ENCODE results near the gene BICDL2. TPM values are rescaled to one million over a fixed set of nuclear protein-coding genes. Genes with fewer than 3 reads are reported as not detected.

The BICDL2 gene
- total and polyA plus RNA-seq, 2 of the 4 experiments (the other 2 are of a cell fraction) = 0.17 to 0.18 TPM

DNA sequence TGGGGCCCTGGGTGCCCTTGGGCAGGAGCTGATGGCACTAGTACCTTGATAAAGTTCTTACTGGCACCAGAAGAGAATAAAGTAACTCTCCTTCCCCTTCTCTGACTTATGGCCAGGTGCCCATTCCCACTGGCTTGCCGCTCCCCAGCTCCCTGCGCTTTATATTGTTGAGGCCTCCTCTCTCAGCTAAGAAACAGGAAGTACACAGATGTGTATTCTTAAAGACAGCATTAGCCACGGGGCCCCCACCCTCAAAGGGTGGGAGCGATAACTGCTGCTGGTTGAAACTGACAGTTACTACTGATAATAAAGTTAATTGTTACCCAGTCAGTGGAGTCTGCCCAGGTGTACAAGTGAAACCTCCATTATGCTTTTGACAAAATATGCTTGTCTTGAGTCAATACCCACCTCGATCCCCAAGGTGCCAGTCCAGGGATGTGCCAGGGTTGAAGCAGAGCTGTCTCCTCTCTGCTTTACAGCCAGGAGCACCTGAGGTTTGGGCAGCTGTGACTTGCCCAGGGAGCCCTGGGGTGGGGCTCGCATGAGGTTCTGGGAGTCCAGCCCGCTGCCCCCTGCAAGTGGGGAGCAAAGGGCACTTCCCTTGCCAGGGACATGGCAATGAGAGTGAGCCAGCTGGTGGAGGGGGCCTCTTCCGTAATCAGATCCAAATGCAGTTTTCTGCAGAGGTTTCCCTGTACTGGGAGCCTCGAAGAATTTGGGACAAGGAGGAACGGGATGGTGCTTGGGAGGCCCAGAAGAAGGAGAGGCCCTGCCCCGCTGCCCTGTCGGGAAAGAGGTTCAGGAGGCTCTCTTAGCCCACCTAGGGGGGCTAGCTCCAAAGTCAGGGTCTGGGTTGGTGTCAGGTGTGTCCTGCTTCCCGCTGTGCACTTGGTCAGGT, 29.4 kb downstream of the BICDL2 start (continued):
- no peak for TF ChIP-seq MAZ (IDR thresholded peaks at IDR 0.05; ENCODE audit: borderline replicate concordance, low read depth, low read length)

DNA sequence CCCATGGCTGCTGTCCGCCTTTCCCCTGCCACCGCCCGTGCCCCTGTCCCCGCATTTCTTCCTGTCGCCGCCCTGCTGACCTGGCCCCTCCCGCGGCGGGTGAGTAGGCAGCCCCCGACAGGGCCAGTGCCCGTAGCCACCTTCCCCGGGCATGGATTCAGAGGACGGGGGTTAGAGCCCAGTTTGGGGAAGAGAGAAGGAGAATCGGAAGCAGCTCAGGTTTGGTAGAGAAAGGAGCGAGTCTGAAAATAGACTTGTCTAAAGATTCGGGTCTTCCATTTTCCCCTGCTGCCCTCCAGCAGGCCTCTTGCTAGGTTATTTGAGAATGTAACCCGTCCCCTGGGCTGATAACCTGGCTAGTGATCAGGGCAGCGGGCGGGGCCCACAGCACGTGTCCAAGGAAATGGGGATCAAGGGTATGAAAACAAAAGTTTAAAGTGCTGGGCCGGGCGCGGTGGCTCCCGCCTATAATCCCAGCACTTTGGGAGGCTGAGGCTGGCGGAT, 31.9 kb downstream of the BICDL2 start:
- no peak overlapping the region for H2AK9ac ChIP-seq (replicated peaks; ENCODE audit: low read depth, low read length, poor library complexity)
- no peak overlapping the region for H3K4me3 ChIP-seq (ENCODE audit: insufficient read depth, low read depth, low read length)
- no peaks in the 10 kb centered on the region for H4K20me1 ChIP-seq (ENCODE audit: insufficient read depth, low read length)
- intact Hi-C loops (cut with micrococcal nuclease) = no loop called here
- no peak overlapping the region for H2BK5ac ChIP-seq (ENCODE audit: low read depth, low read length, poor library complexity, severe bottlenecking)
- H3K18ac ChIP-seq (ENCODE audit: low read depth, low read length) = no peak overlapping the region
- H3K9ac ChIP-seq (ENCODE audit: low read depth, low read length) = no peak overlapping the region
- no peak overlapping the region for H2BK20ac ChIP-seq (ENCODE audit: low read depth, low read length)
- no peak for DNase-seq
- no peak overlapping the region for H2BK120ac ChIP-seq (ENCODE audit: low read depth, low read length)
- whole genome bisulfite sequencing, 2 experiments (ENCODE audit: extremely low coverage in 2 of 2, insufficient read length in 1 of 2) = 11% methylated on average over 4 of the region's 25 CpGs; no CpG with 5 or more reads in 1 of the 2 experiments
- no peak overlapping the region for H3K56ac ChIP-seq (ENCODE audit: extremely low read depth, insufficient read depth, low read length)
- H3K4me1 ChIP-seq (ENCODE audit: control insufficient read depth, insufficient read depth, low read length) = peaks cover 3% of the 10 kb centered on the region; the same call in 1 of the 2 replicates
- no peak overlapping the region for H3K27ac ChIP-seq (ENCODE audit: insufficient read depth, low read length)
- POLR2A ChIA-PET (ENCODE audit: unreplicated experiment) = no interaction called here
- no peak overlapping the region for H3K23ac ChIP-seq (ENCODE audit: low read depth, low read length)
- CTCF ChIA-PET = no interaction called here
- H3K9me3 ChIP-seq (ENCODE audit: control insufficient read depth, insufficient read depth, low read length) = no peaks in the 10 kb centered on the region
- no peak for ATAC-seq (ENCODE audit: low read depth)
- H2AFZ ChIP-seq (replicated peaks; ENCODE audit: low read length, poor library complexity) = no peak overlapping the region
- peaks cover 34% of the 10 kb centered on the region; the same call in 1 of the 2 replicates for H3K27me3 ChIP-seq (ENCODE audit: control insufficient read depth, insufficient read depth, low read length)
- H2AK5ac ChIP-seq (ENCODE audit: low read depth, low read length) = no peak overlapping the region
- no peak overlapping the region for H4K5ac ChIP-seq (ENCODE audit: low read depth, low read length)
- no peak overlapping the region for H3K14ac ChIP-seq (replicated peaks; ENCODE audit: low read depth, low read length)
- in situ Hi-C loops (cut with MboI; ENCODE audit: low sequenced_read_pairs) = no loop called here
- H3K79me1 ChIP-seq (ENCODE audit: low read depth in 1 of 2, low read length in 2 of 2) = no peaks in the 10 kb centered on the region
- H3K36me3 ChIP-seq (ENCODE audit: control insufficient read depth, insufficient read depth, low read length) = no peaks in the 10 kb centered on the region
- no peak overlapping the region for H3K4ac ChIP-seq (ENCODE audit: low read depth, low read length)
- H3K9me1 ChIP-seq (ENCODE audit: insufficient read depth, low read length) = no peaks in the 10 kb centered on the region
- BruUV-seq (replicated peaks) = no TSS peak
- no peak overlapping the region for H2BK15ac ChIP-seq (ENCODE audit: low read depth, low read length)
- H4K8ac ChIP-seq (ENCODE audit: low read depth in 2 of 2, low read length in 2 of 2) = no peak overlapping the region
- H4K91ac ChIP-seq (ENCODE audit: insufficient read depth, low read depth, low read length) = no peak overlapping the region
- dilution Hi-C loops (cut with HindIII; ENCODE audit: low sequenced_read_pairs, unreplicated experiment) = no loop called here
- H3K4me2 ChIP-seq (ENCODE audit: low read depth, low read length) = no peak overlapping the region
- TF ChIP-seq, protein P1, sequence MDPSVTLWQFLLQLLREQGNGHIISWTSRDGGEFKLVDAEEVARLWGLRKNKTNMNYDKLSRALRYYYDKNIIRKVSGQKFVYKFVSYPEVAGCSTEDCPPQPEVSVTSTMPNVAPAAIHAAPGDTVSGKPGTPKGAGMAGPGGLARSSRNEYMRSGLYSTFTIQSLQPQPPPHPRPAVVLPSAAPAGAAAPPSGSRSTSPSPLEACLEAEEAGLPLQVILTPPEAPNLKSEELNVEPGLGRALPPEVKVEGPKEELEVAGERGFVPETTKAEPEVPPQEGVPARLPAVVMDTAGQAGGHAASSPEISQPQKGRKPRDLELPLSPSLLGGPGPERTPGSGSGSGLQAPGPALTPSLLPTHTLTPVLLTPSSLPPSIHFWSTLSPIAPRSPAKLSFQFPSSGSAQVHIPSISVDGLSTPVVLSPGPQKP (IDR thresholded peaks at IDR 0.05; ENCODE audit: borderline replicate concordance, low read depth, low read length) = no peak
- TF ChIP-seq MAFK (IDR thresholded peaks at IDR 0.05; ENCODE audit: low read depth, low read length) = no peak
- TF ChIP-seq RFX5 (IDR thresholded peaks at IDR 0.05; ENCODE audit: low read depth, low read length) = no peak
- TF ChIP-seq POLR2A (IDR thresholded peaks at IDR 0.05; ENCODE audit: low read depth, low read length) = no peak
- no peak for TF ChIP-seq MXI1 (IDR thresholded peaks at IDR 0.05; ENCODE audit: borderline replicate concordance, low read depth, low read length)
- no peak for TF ChIP-seq CEBPB (IDR thresholded peaks at IDR 0.05; ENCODE audit: low read depth, low read length)
- TF ChIP-seq MAZ (IDR thresholded peaks at IDR 0.05; ENCODE audit: borderline replicate concordance, low read depth, low read length) = no peak
- TF ChIP-seq, protein P2, sequence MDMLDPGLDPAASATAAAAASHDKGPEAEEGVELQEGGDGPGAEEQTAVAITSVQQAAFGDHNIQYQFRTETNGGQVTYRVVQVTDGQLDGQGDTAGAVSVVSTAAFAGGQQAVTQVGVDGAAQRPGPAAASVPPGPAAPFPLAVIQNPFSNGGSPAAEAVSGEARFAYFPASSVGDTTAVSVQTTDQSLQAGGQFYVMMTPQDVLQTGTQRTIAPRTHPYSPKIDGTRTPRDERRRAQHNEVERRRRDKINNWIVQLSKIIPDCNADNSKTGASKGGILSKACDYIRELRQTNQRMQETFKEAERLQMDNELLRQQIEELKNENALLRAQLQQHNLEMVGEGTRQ (IDR thresholded peaks at IDR 0.05; ENCODE audit: low read depth, low read length) = no peak
- TF ChIP-seq FOS (IDR thresholded peaks at IDR 0.05; ENCODE audit: low read depth, low read length) = no peak
- TF ChIP-seq CHD1 (IDR thresholded peaks at IDR 0.05; ENCODE audit: low read depth, low read length) = no peak
- no peak for TF ChIP-seq RAD21 (IDR thresholded peaks at IDR 0.05; ENCODE audit: low read length)
- no peak for TF ChIP-seq SMC3 (IDR thresholded peaks at IDR 0.05; ENCODE audit: low read depth, low read length)
- TF ChIP-seq BHLHE40 (IDR thresholded peaks at IDR 0.05; ENCODE audit: low read depth, low read length) = no peak
- no peak for TF ChIP-seq NFE2L2 (IDR thresholded peaks at IDR 0.05; ENCODE audit: low read depth, low read length)

All from IMR-90 (cell line).